Endometrial microvascular endothelial cells (primary cell): ENCODE results near the gene CNPY4. TPM values are rescaled to one million over a fixed set of nuclear protein-coding genes. Genes with fewer than 3 reads are reported as not detected.

Experiments
- in situ Hi-C: cut with HindIII; loops from 2 replicates; pipeline ENCODE4 v1.10.0; 2017; ENCODE audit warnings: low sequenced_read_pairs, low pct_unique_long_range_greater_than_20kb; ENCODE audit errors: inconsistent ontology term
- total RNA-seq: library from RNA; depleted of rRNA; stranded (reverse); fragments of >200 nt; gene quantifications from one replicate; pipeline ENCODE4 v1.2.3, GENCODE V29; 2015; ENCODE audit errors: inconsistent ontology term

Gene CNPY4
- total RNA-seq, 1 donor from 2014 or later = 28.3 TPM

GRCh38 chr7:100090527-100091410 is 28.7 kb upstream of the CNPY4 start:
- in situ Hi-C loops = no loop called here

DNA sequence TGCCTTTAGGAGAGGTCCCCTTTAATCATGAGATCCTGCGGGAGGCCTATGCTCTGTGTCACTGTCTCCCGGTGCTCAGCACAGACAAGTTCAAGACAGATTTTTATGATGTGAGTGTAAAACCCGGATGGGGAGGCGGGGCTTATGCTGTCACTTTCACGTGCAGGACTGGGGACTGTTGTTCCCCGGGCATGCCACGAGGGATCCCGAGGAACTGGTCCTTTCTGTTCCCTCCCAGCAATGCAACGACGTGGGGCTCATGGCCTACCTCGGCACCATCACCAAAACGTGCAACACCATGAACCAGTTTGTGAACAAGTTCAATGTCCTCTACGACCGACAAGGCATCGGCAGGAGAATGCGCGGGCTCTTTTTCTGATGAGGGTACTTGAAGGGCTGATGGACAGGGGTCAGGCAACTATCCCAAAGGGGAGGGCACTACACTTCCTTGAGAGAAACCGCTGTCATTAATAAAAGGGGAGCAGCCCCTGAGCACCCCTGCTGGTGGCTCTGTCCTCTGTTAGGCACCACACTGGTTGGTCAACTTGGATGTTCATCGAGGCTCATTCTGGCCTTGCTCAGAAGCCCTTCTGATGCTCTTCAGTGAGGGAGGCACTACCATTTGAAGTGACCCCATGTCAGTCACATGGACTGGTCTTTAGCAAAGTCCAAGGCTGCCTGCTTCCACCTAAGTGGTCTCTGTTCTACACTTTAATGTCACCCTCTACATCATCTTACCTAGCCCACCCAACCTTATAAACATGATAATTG is 27.8 kb upstream of the CNPY4 start:
- in situ Hi-C loops = no loop called here

- in situ Hi-C loops = no loop called here
Observed at GRCh38 chr7:100093054-100093453, 26.4 kb upstream of the CNPY4 start.

DNA sequence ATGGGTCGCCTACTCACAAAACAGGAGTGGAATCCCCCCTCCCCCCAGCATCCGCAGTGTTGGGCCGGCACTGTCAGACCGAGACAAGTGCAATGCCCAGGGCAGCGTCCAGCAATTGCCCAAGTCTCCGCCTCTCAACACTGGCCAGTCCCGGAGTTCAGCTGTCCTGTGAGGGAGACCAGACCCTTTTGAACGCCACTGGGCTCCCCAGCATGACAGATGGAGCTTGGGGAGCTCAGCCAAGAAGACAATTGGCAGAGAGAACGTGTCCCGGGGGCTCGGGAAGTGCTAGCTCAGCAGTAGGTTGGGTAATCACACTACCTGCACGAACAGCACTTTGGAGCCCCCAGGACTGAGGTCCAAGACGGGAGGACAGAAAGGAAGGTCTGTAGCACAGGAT is 25.9 kb upstream of the CNPY4 start:
- in situ Hi-C loops = no loop called here

DNA sequence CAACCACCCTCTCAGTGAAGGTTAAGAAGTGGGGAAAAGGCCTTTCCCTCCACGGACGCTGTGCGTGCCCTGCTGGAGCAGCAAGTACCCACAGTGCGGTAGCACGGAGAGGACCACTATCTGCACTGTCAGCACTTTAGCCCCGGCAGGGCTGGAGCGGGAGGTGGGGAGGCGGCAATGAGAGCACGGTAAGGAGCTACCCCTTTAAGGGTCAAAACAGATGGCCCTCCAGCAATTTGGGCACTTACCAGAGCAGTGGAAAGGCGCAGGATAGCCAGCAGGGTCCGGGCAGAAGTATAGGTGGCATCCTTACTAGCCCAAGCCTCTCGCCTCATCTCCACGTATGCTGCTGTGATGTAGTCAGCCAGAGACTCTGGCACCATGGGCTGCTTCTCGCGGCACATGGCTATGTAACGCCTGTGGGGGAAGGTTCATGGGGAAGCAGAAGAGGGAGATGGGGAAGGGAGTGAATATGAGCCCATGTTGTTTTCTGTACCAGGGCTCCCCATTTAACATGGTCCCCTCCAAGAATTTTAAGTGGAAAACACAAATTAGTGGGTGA is 25.4 kb upstream of the CNPY4 start:
- in situ Hi-C loops = no loop called here

DNA sequence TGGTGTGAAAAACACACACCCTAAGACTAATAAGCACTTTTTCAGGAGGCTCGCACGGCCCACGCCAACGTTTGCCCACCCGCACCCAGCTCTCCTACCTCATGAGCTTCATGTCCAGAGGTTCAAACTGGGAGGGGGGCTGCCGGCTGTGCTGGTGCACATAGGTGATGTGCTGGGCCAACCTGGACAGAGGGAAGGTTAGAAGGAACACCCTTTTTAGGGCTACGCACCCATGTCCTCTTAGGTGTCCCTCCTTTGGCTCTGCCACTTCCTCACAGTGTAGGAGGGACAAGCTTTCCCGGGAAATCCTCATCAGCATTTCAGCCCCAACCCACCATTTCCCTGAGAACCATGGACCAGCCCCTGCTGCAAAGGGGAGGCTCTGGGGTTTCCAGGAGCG is 24.1 kb upstream of the CNPY4 start:
- in situ Hi-C loops = no loop called here

- in situ Hi-C loops = no loop called here
Observed at GRCh38 chr7:100095704-100096103, 23.7 kb upstream of the CNPY4 start.

DNA sequence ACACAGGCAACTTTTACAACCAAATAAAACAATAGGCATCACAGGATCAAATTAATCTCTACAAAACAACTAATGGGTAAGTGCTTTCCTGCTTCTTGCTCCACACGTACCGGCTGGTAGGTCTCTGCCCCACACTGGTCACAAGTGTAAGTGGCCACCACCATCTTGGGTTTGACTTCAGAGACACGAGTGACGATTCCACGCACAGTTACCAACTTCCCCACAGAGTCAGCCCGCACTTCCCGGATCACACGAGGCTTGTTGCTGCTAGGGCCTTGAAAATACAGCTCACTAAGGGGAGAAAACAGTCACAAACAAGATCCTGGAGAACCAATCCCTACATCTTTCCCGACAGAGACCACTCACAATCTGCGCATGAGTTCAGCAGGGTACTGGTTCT is 20.5 kb upstream of the CNPY4 start:
- in situ Hi-C loops = no loop called here

- in situ Hi-C loops = no loop called here
Observed at GRCh38 chr7:100099452-100099851, 20.0 kb upstream of the CNPY4 start.

DNA sequence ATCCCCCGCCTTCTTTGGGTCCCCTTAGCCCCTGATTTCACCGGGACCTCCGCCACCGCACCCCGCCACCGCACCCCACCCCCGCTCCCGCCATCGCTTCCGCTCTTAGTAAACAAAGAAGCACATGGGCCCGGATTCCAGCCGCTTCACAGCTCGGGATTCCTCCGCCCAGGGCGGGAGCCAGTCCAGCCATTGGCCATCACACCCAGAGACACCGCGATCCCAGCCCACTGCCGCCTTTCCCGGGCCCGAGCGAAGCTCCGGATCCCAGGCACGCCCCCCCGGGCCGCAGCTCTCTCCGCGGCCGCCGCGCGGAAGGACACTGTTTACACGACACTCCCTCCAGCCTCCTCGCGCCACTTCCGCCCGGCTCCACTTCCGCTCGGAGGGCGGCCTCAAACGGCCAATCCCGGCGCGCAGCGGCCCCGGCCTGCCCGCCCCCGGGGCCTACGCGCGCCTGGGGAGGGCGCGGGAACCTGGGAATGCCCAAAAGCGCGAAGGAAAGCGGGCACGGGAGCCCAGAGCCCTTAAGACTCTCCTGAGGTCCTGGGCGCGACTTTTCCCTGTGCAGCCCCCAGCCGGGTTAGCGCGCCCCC is 18.9 kb upstream of the CNPY4 start:
- in situ Hi-C loops = no loop called here

DNA sequence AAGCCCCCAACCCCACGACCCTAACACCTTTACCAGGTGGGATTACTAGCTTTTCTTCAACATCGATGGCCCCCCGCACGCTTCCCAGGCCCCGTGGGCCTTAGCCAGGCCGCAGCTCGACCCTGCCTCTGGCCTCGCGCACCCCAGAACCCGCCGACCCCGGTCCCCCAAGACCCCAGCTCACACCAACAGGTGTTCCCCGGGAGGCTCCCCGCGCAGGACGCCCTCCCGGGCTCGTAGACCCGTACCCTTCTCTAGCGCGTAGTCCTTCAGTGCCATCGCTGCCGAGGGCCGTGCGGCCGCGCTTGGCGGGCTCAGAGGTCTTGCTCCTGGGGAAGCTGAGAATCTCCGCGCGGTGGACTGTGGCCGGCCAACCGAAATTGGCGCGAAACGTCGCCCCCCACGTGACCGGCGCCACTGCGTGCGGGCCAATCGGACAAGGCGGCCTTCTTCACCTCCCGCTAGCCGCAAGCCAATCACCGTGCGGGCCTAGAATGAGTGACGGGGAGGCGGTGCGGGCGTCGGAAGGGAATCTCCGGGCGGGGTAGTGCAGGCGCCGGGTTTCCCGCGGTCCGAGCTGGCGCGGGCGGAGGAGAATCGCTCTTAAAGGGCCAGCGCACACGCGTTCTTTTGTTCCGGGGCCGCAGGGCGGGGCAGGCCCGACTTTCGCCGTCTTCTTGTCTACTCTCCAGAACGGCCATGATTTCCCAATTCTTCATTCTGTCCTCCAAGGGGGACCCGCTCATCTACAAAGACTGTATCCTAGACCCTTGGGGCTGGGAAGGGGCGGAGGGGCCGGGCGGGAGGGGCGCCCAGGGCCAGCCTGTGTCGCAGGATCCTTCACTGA is 18.2 kb upstream of the CNPY4 start, which contains the start of the genes AP4M1 and MCM7:
Gene AP4M1 (plus strand): TSS at position 628 of the 847 bp plus-strand sequence. CDS start 72 bp downstream, at position 700.
Gene MCM7 (minus strand): TSS at position 382 of the 847 bp plus-strand sequence. CDS start 103 bp downstream, at position 279.
- in situ Hi-C loops = no loop called here

GRCh38 chr7:100102950-100103840 is 16.2 kb upstream of the CNPY4 start:
- in situ Hi-C loops = no loop called here

- in situ Hi-C loops = no loop called here
Observed at GRCh38 chr7:100105534-100105933, 13.9 kb upstream of the CNPY4 start.

DNA sequence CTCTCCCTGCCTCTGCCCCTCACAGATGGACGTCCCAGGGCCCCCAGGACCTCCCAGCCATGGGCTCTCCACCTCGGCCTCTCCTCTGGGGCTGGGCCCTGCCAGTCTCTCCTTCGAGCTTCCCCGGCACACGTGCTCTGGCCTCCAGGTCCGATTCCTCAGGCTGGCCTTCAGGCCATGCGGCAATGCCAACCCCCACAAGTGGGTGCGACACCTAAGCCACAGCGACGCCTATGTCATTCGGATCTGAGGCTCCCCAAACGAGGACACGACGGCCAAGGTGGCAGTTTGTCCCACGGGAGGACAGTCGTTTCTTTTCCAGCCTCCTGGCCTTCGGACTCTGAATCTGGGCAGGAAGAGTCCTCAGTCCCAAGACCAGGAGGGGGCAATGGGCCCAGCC is 12.8 kb upstream of the CNPY4 start:
- in situ Hi-C loops = no loop called here

DNA sequence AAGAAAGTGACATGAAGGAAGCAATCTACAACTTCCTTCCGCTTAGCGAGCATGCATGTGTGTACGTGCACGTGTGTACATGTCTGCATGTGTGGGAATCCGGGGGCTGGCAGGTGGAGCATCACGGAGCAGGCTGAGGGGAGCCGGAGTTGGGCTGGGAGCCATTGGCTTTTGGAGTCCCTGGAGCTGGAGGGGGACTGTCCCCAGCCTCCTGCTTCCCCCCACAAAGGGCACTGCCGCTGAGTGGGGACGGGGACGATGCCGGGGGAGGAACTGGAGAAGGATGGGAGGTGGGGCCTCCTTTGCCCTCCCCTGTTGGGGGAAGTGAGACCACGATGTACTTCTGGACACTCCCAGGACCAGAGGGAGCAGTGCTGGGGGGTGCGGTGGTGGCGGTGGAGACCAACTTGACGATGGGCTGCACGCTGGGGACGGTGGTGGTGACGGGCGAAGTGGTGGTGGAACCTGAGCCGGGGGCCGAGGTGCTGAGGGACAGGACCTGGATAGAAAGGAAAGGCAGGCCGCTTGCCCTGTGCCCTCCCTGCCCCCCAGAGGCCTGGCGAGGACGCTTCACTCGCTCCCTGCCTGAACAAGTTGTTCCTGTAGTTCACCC is 12.2 kb upstream of the CNPY4 start:
- in situ Hi-C loops = no loop called here

- in situ Hi-C loops = no loop called here
Observed at GRCh38 chr7:100107890-100108289, 11.5 kb upstream of the CNPY4 start.

DNA sequence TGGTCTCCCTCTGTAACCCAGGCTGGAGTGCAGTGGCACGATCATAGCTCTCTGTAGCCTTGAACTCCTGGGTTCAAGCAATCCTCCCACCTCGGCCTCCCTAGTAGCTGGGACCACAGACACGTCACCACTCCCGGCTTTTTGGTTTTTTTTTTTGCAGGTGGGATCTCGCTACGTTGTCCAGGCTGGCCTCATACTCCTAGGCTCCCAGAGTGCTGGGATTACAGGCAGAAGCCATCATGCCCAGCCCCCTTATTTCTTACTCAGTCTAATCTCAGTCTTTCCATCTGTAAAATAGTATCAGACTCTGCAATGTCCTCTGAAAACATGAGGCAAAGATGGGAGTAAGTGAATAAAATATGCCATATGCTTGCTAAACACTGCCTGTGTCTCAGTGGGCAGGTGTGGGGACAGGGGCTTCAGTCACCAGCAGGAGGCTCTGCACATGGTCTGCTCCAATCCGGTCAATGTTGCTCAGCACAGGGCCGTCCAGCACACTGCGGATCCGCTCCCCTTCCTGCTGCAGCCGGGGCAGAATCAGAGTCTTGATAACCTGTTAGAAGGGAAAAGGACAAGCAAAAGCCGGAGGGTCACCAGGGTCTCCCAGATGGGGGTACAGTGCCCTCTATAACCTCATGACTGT is 9.8 kb upstream of the CNPY4 start:
- in situ Hi-C loops = no loop called here
